Muscle layer of duodenum (tissue), 2 donors: Measurements from ENCODE around the gene PHKB.

Experiments
- H3K27ac ChIP-seq: one replicate; pipeline ENCODE4 v1.7.0; 2013; ENCODE audit warnings: mild to moderate bottlenecking, low read length
- H3K27me3 ChIP-seq: one replicate; pipeline ENCODE4 v1.7.0; 2013; ENCODE audit warnings: low read depth, mild to moderate bottlenecking, control low read depth, low read length
- H3K36me3 ChIP-seq, 2 donors: one replicate each; pipeline ENCODE4 v1.7.0; 2013; ENCODE audit warnings: low read length in 2 of 2, control low read depth in 1 of 2, mild to moderate bottlenecking in 1 of 2; ENCODE audit not compliant: insufficient read depth in 2 of 2, control insufficient read depth in 1 of 2
- H3K4me1 ChIP-seq, 2 donors: one replicate each; pipeline ENCODE4 v1.7.0; 2013; ENCODE audit warnings: low read length in 2 of 2, mild to moderate bottlenecking in 2 of 2, control low read depth in 1 of 2, moderate library complexity in 1 of 2; ENCODE audit not compliant: insufficient read depth in 2 of 2, control insufficient read depth in 1 of 2
- H3K4me3 ChIP-seq, 2 donors: one replicate each; pipeline ENCODE4 v1.7.0; 2013; ENCODE audit warnings: low read length in 2 of 2, low read depth in 1 of 2, mild to moderate bottlenecking in 1 of 2
- H3K9me3 ChIP-seq, 2 donors: one replicate each; pipeline ENCODE4 v1.7.0; 2013; ENCODE audit warnings: low read length in 2 of 2, control low read depth in 1 of 2, mild to moderate bottlenecking in 1 of 2; ENCODE audit not compliant: control insufficient read depth in 1 of 2
- donor health status: healthy.

Gene PHKB

DNA sequence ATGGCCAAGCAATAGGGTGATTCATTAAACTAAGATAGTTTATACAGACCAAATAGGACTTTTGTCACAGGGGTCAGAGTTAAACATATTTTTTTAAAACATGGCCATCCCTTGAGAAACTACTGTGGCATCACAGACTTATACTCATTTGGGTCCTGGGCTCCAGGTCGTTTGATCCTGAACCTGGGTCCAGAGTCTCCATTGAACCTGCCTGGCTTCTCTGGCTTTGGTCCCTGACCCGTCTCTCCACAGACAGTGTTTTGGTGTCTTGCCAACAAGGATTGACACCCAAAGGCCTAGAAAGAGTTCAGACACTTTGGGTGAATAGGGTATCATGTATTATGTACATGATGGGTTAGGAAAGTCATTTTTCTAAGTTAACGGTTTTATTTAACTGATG is 236.7 kb downstream of the PHKB start:
- Histone ChIP-seq H3K4me1 (no peaks in the 10 kb centered on the region), H3K27ac (no peak overlapping the region), H3K27me3 (no peaks in the 10 kb centered on the region), H3K36me3 (peaks cover 66 to 71% of the 10 kb centered on the region in 2 donors), H3K4me3 (no peak overlapping the region), H3K9me3 (no peaks in the 10 kb centered on the region)

DNA sequence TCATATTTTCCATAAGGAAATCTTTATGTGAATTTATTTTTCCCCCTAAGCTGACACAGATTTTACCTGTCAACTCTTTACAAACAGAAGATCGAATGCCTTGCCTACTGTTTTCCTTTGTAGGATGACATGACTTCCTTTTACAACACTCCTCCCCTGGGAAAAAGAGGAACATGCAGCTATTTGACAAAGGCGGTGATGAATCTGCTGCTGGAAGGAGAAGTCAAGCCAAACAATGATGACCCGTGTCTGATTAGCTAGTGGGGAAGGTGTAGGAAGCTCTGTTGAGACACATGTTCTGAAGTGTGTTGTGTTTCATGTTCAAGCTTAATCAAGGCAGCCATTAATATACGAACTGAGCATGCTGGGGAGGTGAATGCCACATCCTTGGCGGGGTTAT is 238.0 kb downstream of the PHKB start:
- H3K9me3 ChIP-seq: no peaks in the 10 kb centered on the region
- H3K36me3 ChIP-seq: peaks cover 55 to 59% of the 10 kb centered on the region in 2 donors
- no peak overlapping the region for H3K4me3 ChIP-seq
- H3K27ac ChIP-seq: no peak overlapping the region
- H3K4me1 ChIP-seq: no peaks in the 10 kb centered on the region
- H3K27me3 ChIP-seq: no peaks in the 10 kb centered on the region

DNA sequence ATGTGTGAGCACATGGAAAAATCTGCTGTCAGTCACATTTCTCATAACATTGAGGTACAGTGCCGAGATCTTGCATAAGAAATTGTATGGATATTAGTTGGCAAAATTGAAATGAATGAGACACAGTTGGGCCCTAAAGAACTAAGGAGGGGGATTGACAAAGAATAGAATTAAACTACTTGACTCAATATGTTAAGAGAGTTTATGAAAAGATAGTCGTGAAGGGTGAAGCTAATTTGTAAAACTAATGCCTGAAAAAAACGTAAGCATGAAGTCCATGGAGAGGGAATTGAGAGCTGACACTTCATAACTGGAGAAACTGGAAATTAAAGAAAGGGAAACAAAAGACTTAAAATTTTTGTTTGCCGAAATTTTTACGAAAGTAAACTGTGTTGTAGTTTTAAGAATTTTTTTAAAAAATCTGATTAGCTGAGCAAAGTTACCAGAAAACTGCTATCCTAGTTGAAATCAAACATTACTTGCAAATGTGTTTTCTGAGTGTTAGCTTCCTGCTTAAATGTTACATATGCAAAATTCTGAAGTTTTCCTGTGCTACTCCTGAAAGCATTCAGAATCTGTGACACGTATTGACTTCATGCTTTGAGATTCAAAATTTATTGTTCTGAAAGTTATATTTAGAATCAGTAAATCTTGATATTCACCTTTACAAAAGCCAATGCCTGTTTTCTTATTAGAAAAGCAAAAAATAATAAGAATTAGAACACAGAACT is 239.9 kb downstream of the PHKB start:
- no peaks in the 10 kb centered on the region for H3K4me1 ChIP-seq
- no peaks in the 10 kb centered on the region for H3K27me3 ChIP-seq
- H3K4me3 ChIP-seq: no peak overlapping the region
- H3K27ac ChIP-seq: no peak overlapping the region
- H3K36me3 ChIP-seq: peaks cover 39 to 43% of the 10 kb centered on the region in 2 donors
- H3K9me3 ChIP-seq: no peaks in the 10 kb centered on the region

DNA sequence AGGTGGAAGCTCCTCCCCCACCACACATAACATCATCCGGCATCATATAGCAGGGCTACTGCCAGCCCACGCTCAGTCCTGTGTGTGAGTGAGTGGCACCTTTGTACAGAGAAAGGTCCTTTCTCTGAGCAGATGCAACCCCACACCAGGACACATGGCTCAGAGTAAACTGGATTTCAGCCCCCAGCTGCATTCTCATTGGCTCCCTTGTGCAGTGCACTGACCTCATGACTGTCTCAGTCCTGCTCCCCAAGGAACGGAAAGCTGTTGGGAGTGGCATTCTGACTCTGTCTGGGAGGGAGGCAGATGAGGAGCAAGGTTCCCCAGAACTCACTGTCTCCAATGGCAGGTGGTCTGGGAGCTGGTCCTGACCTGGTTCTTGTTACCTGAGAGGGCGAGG is 244.1 kb downstream of the PHKB start:
- Histone ChIP-seq H3K27me3 (no peaks in the 10 kb centered on the region), H3K36me3 (peaks cover 7% of the 10 kb centered on the region in 2 donors), H3K27ac (no peak overlapping the region), H3K4me1 (no peaks in the 10 kb centered on the region), H3K9me3 (no peaks in the 10 kb centered on the region), H3K4me3 (no peak overlapping the region)

DNA sequence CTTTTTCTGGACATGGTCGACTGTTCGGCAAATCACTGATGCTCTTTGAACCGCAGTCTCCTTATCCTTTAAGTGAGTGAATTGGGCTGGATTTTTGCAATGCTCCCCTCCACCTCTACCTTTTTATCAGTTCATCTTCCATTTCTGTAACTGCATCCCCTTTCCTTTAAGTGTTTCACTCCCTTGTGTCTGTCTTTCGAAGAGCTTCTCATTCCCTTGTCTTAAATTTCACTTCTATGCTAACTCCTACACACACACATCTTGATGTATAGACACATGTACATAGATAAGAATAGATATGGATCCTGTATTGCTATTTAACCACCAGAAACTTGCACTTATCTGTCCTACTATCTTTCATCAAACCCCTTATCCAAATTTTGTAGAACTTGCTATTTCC is 250.7 kb downstream of the PHKB start:
- Histone ChIP-seq H3K9me3 (no peaks in the 10 kb centered on the region), H3K27ac (no peak overlapping the region), H3K4me3 (no peak overlapping the region), H3K36me3 (no peaks in the 10 kb centered on the region), H3K4me1 (peaks cover 0 to 3% of the 10 kb centered on the region in 2 donors), H3K27me3 (no peaks in the 10 kb centered on the region)

DNA sequence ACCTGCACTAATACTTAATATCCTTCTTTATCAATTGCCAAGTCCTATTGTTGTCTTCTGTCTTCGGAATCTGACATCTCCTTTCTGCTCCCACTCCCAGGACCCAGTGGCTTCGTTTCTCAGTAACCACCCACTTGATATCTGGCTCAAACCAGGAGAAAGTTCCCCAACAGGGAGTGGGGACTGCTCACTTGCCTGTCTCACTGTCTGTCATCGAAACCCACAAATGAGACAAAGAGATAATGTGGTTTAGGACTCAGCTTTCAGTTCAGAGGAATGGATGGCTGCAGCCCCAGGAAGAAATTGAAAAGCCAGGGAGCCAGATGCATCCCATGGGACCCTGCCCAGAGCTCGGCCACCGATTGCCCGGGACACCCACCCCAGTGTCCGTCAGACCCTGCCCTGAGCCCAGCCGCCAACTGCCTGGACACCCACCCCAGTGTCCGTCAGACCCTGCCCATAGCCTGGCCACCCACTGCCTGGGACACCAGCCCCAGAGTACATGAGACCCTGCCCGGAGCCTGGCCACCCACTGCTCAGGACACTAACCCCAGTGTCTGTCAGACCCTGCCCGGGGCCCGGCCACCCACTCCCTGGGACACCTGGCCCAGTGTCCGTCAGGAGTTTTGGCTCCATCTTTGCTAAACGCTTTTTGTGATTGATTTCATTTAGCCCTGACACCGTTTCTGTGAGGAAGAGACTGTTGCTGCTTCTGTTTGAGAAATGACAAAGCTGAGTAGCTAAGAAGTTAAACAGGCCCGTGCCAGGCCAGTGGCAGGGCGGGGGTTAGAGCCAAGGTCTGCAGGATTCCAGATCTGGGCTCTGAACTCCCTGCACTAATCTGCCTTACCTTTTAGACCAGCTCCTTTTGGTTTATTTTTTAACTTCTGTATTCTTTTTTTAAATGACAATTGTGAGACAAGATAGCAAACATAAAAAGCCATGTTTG is 251.4 kb downstream of the PHKB start:
- Histone ChIP-seq H3K4me3 (no peak overlapping the region), H3K27me3 (no peaks in the 10 kb centered on the region), H3K9me3 (no peaks in the 10 kb centered on the region), H3K27ac (no peak overlapping the region), H3K36me3 (no peaks in the 10 kb centered on the region), H3K4me1 (peaks cover 0 to 3% of the 10 kb centered on the region in 2 donors)

DNA sequence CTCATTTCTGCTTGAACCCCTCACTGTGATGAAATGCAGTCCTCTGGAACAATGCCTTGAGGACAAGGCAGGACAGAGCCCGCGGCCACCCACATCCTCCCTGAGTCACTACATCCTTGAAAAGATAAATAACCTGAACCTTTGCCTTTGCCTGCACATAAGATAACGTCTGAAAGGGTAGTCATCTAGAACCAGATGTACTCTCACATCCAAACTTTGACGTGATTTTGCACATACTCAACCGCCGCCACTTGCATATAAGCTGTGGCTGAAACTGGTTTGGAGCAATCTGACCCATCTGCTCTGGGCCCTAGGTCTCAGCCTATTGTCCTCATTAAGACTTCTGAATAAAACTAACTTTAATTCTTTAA is 252.1 kb downstream of the PHKB start:
- no peak overlapping the region for H3K27ac ChIP-seq
- H3K4me1 ChIP-seq: peaks cover 0 to 3% of the 10 kb centered on the region in 2 donors

DNA sequence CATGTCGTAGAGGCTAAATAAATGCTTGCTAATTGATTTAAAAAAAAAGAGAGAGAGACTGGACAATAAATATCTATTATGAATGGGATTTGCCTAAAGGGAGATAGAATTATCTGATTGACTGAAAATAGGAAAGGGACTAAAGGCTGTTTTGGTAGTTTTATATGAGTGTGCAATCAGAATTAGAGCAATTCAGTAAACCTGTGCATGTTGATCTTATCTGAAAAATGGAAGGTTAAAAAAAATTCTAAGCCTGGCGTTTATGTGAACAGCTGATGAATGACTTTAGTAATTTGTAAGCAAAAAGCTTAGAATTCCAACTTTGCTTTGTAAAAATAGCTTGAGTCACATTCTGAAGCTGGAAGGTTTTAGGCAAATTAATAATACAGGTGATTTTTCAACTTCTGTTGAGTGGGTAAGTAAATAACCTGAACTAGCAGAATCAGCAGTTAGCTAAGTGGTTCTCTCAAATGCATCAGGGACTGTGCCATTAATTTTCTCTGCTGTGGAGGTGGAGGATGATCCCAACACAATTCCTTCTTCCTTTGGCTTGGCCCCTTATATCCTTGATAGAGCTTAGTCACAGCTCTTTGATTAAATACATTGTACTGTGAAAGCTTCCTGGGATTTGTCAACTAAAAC is 254.4 kb downstream of the PHKB start:
- Histone ChIP-seq H3K4me3 (no peak overlapping the region), H3K4me1 (peaks cover 0 to 3% of the 10 kb centered on the region in 2 donors), H3K27ac (no peak overlapping the region), H3K27me3 (no peaks in the 10 kb centered on the region), H3K36me3 (no peaks in the 10 kb centered on the region), H3K9me3 (no peaks in the 10 kb centered on the region)

More for the DNA sequence above, 252.1 kb downstream of the PHKB start:
- no peaks in the 10 kb centered on the region for H3K9me3 ChIP-seq
- no peak overlapping the region for H3K4me3 ChIP-seq
- no peaks in the 10 kb centered on the region for H3K36me3 ChIP-seq
- no peaks in the 10 kb centered on the region for H3K27me3 ChIP-seq

DNA sequence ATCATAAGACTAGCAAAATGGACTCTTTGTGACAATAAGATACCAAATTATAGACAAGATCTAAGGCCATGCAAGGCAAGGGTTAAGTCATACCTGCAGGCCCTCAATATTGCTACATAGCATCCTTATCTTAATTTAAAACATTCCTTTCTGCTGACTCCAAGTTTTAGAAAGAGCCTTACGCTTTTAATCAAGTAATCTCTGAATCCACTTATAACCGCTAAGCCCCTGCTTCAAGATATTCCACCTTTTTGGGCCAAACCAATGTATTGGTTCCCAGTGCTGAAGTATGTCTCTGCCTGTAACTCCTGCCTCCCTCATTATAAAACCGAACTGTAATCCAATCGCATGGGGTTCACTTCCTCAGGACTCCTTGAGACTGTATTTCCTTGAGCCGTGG is 255.4 kb downstream of the PHKB start:
- Histone ChIP-seq H3K4me1 (peaks cover 0 to 3% of the 10 kb centered on the region in 2 donors), H3K27me3 (no peaks in the 10 kb centered on the region), H3K9me3 (no peaks in the 10 kb centered on the region), H3K36me3 (no peaks in the 10 kb centered on the region), H3K4me3 (no peak overlapping the region), H3K27ac (no peak overlapping the region)

DNA sequence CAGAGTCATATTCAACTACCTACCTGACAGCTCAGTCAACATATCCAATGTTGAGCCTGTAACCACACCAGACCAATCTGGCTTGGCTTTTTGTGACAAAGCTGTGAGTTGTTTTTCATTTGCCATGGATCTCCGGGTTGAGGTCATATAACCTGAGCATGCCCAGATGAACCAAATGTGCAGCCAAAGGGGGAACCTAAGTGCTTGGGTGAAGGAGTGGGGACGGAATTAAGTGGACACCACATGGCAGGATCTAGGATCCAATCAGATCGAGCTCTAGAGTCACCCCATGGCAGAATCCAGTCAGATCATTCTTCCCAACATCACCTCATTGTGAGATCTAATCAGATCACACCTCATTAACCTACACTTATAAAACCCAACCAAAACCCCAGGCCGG is 258.6 kb downstream of the PHKB start:
- H3K9me3 ChIP-seq: no peaks in the 10 kb centered on the region
- H3K36me3 ChIP-seq: no peaks in the 10 kb centered on the region
- no peaks in the 10 kb centered on the region for H3K4me1 ChIP-seq
- H3K27ac ChIP-seq: no peak overlapping the region
- no peak overlapping the region for H3K4me3 ChIP-seq
- no peaks in the 10 kb centered on the region for H3K27me3 ChIP-seq

DNA sequence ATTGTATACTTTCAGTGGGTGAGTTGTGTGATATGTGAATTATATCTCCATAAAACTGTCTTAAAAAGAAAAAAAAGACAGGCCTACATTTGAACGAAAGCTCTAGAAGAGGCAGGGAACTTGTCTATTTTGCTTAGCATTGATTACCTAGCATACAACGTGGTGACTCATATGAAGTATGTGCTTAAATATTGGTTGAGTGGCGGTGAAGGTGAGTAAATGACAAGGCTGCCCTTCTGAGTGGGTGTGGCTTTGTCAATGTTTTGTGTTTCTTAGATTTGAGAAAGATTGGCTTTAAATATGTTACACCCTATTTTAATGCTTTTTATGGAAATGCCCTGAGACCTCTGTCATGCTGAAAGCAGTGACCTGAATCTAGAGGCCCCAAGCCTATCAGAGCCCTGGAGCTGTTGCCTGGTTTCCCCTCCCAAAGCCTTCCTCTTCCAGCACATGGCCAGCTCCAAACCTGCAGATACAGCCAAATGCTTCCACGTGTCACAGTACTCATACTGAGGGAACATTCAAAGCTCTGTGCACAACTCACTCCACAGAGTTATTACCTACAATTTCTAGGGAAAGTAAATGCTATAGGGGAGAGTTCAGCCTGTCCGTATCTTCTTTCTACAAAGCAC is 260.0 kb downstream of the PHKB start:
- no peak overlapping the region for H3K4me3 ChIP-seq
- no peak overlapping the region for H3K27ac ChIP-seq
- H3K9me3 ChIP-seq: no peaks in the 10 kb centered on the region
- no peaks in the 10 kb centered on the region for H3K36me3 ChIP-seq
- H3K27me3 ChIP-seq: no peaks in the 10 kb centered on the region
- H3K4me1 ChIP-seq: no peaks in the 10 kb centered on the region
